ENCODE data around the gene TRRAP. TPM values are rescaled to one million over a fixed set of nuclear protein-coding genes. Genes with fewer than 3 reads are reported as not detected.

TRRAP gene
- total RNA-seq, 2 donors from 2014 or later = 70.1 to 77.2 TPM

DNA sequence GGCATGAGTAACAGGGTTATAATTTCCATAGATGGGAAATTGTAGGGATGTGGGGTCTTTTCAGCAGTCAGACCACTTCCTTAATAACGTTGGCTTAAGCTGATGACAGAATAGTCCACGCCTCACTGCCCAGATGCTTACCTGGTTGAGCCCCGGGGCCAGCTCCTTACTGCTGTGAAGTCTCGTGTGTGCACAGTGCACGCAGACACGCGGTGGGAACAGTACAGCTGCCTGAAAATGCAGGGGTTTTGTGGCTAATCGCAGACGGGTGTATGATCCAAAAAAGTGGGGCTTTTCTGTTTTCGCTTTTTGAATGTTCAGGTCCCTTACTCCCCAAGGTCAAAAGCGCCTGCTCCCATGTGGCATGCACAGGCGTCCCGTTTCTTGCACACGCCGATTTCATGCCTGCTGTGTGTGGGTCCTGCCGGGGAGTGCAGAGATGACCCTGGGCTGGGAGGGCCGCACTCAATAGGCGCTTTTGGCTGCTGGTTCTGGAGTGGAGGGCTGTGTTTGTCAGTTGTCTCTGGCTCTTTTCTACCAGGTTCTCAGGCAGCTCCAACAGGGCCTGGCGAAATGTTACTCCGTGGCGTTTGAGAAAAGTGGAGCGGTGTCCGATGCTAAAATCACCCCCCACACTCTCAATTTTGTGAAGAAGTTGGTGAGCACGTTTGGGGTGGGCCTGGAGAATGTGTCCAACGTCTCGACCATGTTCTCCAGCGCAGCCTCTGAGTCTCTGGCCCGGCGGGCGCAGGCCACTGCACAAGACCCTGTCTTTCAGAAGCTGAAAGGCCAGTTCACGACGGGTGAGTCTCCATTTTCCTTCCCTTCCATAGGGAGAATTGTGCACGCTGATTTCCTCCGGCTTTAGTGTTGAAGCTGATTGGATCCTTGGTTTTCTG is 116.0 kb downstream of the TRRAP start:
- H3K4me1 Mint-ChIP-seq = peaks cover 5% of the 10 kb centered on the region
- peaks cover 15% of the 10 kb centered on the region for H3K36me3 Mint-ChIP-seq (ENCODE audit: low read depth)
- no peak overlapping the region for H3K27ac Mint-ChIP-seq
- ATAC-seq (no peak), DNase-seq (no peak)
- H3K9me3 ChIP-seq (ENCODE audit: control insufficient read depth, low read length, poor library complexity, severe bottlenecking) = no peaks in the 10 kb centered on the region
- no peak overlapping the region for H3K4me3 Mint-ChIP-seq
- H3K27me3 Mint-ChIP-seq = no peaks in the 10 kb centered on the region

DNA sequence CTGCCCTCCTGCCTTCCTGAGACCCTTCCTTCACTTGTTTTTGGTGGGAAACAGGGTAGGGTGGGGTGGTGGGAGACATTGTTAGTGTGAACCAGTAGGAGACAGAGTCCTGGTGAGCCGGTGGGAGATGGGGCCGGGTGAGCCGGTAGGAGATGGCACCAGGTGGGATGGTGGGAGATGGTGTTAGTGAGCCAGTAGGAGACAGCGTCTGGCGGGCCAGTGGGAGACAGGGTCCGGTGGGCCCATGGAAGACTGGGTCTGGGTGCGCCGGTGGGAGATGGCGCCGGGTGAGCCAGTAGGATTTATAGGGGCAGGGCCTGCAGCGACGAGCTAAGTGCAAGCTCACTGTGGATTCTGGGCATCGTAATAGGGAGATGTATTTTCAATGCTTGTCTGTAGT is 116.8 kb downstream of the TRRAP start:
- Mint-ChIP-seq H3K27me3 (no peaks in the 10 kb centered on the region), H3K27ac (no peak overlapping the region), H3K36me3 (ENCODE audit: low read depth) (peaks cover 15% of the 10 kb centered on the region), H3K4me3 (no peak overlapping the region), H3K4me1 (peaks cover 5% of the 10 kb centered on the region)
- ATAC-seq (no peak), DNase-seq (no peak)
- H3K9me3 ChIP-seq (ENCODE audit: control insufficient read depth, low read length, poor library complexity, severe bottlenecking) = no peaks in the 10 kb centered on the region

DNA sequence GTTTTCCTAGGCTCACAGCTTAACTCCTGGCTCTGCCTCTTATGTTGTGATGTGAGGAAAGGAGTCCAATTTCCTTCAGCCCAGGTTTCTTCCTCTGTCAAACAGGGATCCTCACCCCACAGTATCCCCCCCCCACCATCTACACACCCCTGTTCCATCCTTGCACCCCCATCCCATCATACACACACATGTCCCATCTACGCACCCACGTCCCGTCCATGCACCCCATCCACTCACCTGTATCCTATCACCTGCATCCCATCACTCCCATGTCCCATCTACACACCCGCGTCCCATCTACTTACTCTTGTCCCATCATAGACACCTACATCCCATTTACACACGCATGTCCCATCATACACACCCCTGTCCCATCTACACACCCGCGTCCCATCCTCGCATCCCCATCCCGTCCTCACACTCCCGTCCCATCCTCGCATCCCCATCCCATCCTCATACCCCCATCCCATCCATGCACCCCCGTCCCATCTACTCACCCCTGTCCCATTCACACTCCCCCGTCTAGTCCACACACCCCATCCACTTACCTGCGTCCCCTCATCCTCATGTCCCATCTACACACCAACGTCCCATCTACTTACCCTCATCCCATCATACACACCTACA is 117.3 kb downstream of the TRRAP start:
- peaks cover 6% of the 10 kb centered on the region for H3K4me1 Mint-ChIP-seq
- H3K36me3 Mint-ChIP-seq (ENCODE audit: low read depth) = peaks cover 15% of the 10 kb centered on the region
- peak overlapping the region; percentile 34 for H3K27ac Mint-ChIP-seq
- DNase-seq (no peak), ATAC-seq (no peak)
- peak overlapping the region; percentile 64 for H3K4me3 Mint-ChIP-seq
- no peaks in the 10 kb centered on the region for H3K9me3 ChIP-seq (ENCODE audit: control insufficient read depth, low read length, poor library complexity, severe bottlenecking)
- H3K27me3 Mint-ChIP-seq = no peaks in the 10 kb centered on the region

DNA sequence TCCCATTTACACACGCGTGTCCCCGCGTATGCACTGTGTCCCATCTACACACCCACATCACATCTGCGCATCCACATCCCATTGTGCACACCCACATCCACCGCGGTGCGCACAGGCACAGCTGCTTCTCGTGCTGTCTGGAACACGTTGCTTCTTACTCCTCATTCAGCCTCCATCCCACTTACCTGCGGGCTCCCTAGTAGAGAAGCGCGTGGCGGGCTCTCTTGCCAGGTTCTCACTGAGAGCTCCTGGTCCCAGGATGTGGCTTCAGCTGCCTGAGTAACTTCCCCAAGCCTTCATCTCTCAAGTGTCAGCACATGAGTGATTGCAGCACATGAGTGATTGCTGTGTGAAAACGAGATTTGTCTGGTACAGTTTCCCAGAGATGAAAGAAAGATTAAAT is 117.8 kb downstream of the TRRAP start:
- ATAC-seq (no peak), DNase-seq (no peak)
- no peaks in the 10 kb centered on the region for H3K9me3 ChIP-seq (ENCODE audit: control insufficient read depth, low read length, poor library complexity, severe bottlenecking)
- Mint-ChIP-seq H3K36me3 (ENCODE audit: low read depth) (peaks cover 17% of the 10 kb centered on the region), H3K27me3 (no peaks in the 10 kb centered on the region), H3K27ac (peak overlapping the region; percentile 34), H3K4me1 (peaks cover 9% of the 10 kb centered on the region), H3K4me3 (no peak overlapping the region)

DNA sequence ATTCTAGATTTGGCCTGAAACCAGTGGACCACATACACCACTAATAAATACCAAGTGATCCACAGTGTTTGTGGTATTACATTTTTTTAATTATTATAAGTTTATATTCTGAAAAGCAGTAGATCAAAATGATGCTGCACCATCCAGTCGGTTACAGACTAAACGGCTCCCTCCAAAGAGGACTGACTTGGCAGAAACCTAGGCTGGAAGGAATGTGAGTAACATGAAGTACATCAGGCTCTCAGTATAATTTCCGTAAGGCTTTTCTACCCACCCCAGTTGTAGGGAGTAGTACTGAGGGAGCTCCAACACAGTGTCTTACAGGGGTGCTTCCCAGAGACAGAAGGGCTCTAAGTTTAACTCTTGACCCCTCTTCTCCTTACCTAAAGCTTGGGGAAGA is 119.5 kb downstream of the TRRAP start:
- H3K4me1 Mint-ChIP-seq = peaks cover 9% of the 10 kb centered on the region
- ATAC-seq = no peak
- no peak for DNase-seq
- H3K27ac Mint-ChIP-seq = no peak overlapping the region
- H3K4me3 Mint-ChIP-seq = no peak overlapping the region
- H3K27me3 Mint-ChIP-seq = no peaks in the 10 kb centered on the region
- H3K9me3 ChIP-seq (ENCODE audit: control insufficient read depth, low read length, poor library complexity, severe bottlenecking) = no peaks in the 10 kb centered on the region
- peaks cover 16% of the 10 kb centered on the region for H3K36me3 Mint-ChIP-seq (ENCODE audit: low read depth)

DNA sequence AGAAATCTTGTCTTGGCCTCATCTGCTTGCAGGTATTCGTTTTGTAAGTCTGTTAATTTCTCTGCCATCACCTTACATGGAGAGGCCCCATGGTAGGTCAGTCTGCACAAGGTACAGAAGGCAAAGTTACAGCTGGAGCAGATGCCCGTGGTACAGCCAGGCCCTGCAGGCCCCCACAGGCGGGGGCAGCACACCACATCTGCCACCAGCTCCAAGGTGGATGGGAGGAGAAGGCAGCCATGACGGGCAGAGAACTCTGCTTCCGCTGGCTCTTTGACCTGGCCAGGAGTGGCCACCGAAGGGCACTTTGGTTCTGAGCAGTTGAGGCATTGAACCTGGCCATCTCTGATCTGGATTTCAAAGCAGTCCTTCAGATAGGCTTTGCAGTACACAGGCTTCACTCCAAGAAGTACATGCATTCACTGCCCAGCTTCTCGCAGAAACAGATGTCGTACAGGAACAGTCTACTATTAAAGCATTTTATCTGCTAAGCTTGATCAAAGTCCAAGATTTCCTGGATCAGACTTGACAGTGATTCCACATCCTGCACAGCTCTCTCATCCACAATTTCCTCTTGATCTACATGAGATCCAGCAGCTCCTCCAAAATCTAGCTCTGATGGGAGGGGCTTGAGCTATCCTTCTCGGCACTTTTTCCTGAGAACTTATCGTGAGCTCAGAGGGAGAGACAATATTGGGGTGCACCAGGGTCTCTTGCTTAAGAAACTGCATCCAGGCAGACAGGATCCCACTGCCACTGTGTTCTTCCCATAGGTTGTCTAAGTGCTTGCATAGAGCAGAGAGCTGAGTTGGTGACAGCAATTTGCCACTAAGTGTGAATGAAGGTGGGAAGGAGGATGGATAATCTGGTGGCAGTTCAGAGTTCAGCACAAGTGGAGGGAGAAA is 120.7 kb downstream of the TRRAP start:
- ATAC-seq = no peak
- Mint-ChIP-seq H3K27ac (peak overlapping the region; percentile 68), H3K4me3 (no peak overlapping the region), H3K36me3 (ENCODE audit: low read depth) (peaks cover 16% of the 10 kb centered on the region), H3K4me1 (peaks cover 9% of the 10 kb centered on the region), H3K27me3 (no peaks in the 10 kb centered on the region)
- no peak for DNase-seq
- H3K9me3 ChIP-seq (ENCODE audit: control insufficient read depth, low read length, poor library complexity, severe bottlenecking) = no peaks in the 10 kb centered on the region

DNA sequence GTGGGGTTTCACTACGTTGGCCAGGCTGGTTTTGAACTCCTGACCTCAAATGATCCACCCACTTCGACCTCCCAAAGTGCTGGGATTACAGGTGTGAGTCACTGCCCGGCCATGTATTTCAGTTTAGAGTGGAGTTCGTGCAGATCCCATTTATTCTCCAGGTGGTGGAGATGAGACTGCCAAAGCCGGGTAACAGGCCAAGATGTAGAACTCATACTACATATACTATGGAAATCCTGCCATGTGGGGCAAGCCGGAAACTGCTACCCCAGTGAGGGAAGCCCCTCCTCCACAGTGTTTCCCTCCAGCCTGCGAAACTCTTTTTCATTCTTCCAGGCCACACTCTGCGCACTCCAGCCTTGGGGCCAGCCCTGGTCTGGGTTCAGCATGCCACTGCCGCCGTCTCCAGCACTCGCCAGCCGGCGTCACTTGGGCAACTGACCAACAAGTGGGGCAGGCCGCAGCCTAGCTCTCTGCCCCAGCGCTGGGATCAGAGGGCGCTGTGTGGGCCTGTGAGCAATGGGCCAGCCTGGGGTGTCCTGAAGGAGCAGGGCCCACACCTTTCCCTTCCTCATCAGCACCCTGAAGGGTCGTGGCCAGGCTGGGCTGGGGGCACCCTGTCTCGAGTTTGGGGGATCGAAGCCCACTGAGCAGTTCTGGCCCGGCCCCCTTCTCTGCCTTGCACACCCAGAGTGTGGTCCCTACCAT is 122.0 kb downstream of the TRRAP start:
- Mint-ChIP-seq H3K4me1 (peaks cover 9% of the 10 kb centered on the region), H3K36me3 (ENCODE audit: low read depth) (peaks cover 19% of the 10 kb centered on the region), H3K27me3 (no peaks in the 10 kb centered on the region), H3K4me3 (no peak overlapping the region), H3K27ac (peak overlapping the region; percentile 87)
- ATAC-seq (no peak), DNase-seq (no peak)
- H3K9me3 ChIP-seq (ENCODE audit: control insufficient read depth, low read length, poor library complexity, severe bottlenecking) = no peaks in the 10 kb centered on the region

DNA sequence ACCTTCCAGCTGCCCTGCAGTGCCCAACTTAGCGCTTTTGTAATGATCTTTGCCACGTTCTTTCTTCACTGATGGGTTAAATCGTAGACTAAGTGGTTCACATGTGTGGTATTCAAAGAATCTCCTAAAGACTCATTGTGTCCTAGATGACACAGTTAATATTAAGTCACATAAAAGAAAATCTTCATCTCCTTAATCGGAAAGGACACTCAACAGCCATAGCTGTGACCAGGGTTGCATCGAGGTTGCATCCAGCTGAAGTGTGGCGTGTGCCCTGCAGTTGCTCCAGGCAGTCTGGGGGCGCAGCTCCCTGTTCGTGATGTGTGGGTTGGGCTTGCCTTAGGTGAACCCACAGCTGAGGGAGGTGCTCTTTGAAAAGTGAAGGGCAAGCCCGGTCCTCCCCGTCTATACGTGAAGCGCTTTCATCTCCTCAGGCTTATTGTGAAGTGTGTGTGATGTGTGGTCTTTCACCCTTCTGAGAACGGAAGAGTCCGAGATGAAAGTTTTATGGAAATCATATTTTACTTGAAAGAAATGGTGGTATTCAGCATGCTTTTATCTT is 122.7 kb downstream of the TRRAP start:
- Mint-ChIP-seq H3K27ac (peak overlapping the region; percentile 87), H3K4me1 (peaks cover 5% of the 10 kb centered on the region), H3K27me3 (no peaks in the 10 kb centered on the region), H3K36me3 (ENCODE audit: low read depth) (peaks cover 13% of the 10 kb centered on the region), H3K4me3 (no peak overlapping the region)
- no peaks in the 10 kb centered on the region for H3K9me3 ChIP-seq (ENCODE audit: control insufficient read depth, low read length, poor library complexity, severe bottlenecking)
- ATAC-seq (no peak), DNase-seq (no peak)

DNA sequence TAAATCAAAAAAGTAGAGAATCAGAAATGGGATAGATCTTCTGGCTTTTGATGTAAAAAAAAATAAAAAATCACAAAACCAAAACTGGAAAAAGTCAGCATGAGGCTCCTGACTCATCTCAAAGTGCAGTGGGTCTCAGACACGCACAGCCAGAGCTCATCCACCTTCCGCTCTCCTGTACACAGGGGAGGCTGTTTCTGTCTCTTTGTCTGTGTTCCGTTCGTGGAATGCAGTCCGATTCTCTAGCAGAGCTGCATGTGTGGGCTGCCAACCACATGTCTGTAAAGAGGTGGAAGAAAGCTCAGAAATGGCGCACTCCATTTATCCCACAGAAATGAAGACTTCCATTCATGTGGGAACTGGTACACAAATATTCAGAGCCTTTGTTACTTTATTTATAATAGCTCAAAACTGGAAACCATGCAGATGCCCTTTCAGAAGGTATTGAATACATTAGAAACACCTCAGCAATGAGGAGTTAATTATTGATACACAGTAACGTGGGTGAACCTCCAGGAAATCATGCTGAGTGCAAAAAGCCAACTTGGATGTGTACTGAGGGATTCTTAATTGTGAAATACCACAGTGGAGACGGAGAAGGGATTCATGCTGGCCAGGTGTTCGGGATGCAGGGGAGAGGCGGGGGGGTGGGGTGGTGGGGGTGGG is 123.3 kb downstream of the TRRAP start:
- Mint-ChIP-seq H3K4me1 (peaks cover 3% of the 10 kb centered on the region), H3K4me3 (no peak overlapping the region), H3K36me3 (ENCODE audit: low read depth) (peaks cover 10% of the 10 kb centered on the region), H3K27ac (peak overlapping the region; percentile 87), H3K27me3 (no peaks in the 10 kb centered on the region)
- ATAC-seq = no peak
- DNase-seq = no peak
- H3K9me3 ChIP-seq (ENCODE audit: control insufficient read depth, low read length, poor library complexity, severe bottlenecking) = no peaks in the 10 kb centered on the region

DNA sequence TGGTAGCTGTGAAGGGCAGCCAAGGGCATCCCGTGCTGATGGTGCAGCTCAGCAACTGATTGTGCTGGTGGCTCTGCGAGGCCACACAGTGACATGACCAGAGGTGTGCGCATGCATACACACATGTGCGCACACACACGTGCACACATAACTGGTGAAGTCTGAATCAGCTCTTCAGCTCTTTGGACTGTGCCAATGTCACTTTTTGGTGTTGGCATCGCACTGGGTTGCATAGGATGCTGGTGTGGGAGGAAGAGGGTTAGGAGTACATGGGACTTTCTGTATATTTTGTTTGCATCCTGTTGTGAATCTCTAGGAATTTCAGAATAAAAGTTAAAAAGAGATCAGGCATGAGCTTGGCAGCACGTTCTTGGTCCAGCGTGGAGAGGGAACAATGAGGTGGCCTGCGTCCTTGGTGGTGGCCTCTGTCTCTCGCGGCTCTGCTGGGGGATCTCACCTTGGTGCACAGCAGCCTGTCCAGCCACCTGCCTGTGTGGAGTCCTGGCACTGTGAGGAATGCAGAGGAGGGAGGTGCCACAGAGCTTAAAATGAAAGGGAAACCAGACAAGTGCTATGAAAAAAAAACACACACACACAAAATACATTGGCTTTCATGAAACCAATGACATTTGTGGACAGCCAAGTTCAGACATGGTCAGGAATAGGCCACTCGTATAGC is 124.0 kb downstream of the TRRAP start:
- H3K4me3 Mint-ChIP-seq = no peak overlapping the region
- no peak for ATAC-seq
- no peak overlapping the region for H3K27ac Mint-ChIP-seq

DNA sequence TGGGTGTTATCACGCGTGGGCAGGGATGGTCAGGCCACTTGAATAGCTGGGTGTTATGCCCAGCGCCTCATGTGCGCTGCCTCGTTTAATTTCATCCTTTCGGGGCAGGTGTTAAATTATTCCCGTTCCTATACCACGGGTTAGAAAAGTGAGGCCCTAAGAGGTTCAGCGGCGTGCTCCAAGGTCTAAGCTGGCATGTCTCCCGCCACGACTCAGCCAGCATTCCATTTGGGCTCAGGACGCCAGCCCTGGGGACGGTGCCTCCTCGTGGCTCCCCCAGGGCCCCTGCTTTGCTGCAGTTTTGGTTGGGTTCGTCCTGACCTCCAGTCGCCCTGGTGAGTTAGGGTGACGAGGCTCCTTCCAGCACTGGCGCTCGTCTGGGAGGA is 124.5 kb downstream of the TRRAP start:
- no peak for ATAC-seq
- H3K9me3 ChIP-seq (ENCODE audit: control insufficient read depth, low read length, poor library complexity, severe bottlenecking) = no peaks in the 10 kb centered on the region
- Mint-ChIP-seq H3K27ac (no peak overlapping the region), H3K27me3 (no peaks in the 10 kb centered on the region), H3K4me3 (no peak overlapping the region), H3K36me3 (ENCODE audit: low read depth) (peaks cover 10% of the 10 kb centered on the region), H3K4me1 (peaks cover 3% of the 10 kb centered on the region)
- no peak for DNase-seq

More for the DNA sequence above, 124.0 kb downstream of the TRRAP start:
- no peaks in the 10 kb centered on the region for H3K27me3 Mint-ChIP-seq
- no peak for DNase-seq
- no peaks in the 10 kb centered on the region for H3K9me3 ChIP-seq (ENCODE audit: control insufficient read depth, low read length, poor library complexity, severe bottlenecking)
- H3K36me3 Mint-ChIP-seq (ENCODE audit: low read depth) = peaks cover 10% of the 10 kb centered on the region
- H3K4me1 Mint-ChIP-seq = peaks cover 3% of the 10 kb centered on the region

DNA sequence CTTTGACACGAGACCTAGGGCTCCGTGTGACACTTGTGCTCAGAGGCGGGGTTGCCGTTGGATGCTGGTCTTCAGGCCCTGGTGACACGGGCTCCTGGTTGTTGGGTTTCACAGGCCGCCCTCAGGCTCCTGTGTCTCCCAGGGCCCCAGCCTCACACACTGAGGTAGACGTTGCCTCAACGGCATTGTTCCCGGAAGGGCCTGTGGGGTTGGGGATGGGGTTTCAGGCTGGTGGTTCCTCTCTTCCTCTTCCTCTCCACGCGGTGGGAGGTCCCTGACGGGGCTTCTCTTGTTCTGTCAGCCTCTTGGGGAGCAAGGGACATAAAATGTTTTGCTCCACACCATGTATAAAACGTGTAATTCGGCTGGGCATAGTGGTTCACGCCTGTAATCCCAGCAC is 125.1 kb downstream of the TRRAP start:
- no peak for DNase-seq
- ATAC-seq = no peak
- no peak overlapping the region for H3K4me3 Mint-ChIP-seq
- no peak overlapping the region for H3K27ac Mint-ChIP-seq
- H3K9me3 ChIP-seq (ENCODE audit: control insufficient read depth, low read length, poor library complexity, severe bottlenecking) = no peaks in the 10 kb centered on the region
- H3K4me1 Mint-ChIP-seq = peaks cover 3% of the 10 kb centered on the region
- H3K27me3 Mint-ChIP-seq = no peaks in the 10 kb centered on the region
- peaks cover 10% of the 10 kb centered on the region for H3K36me3 Mint-ChIP-seq (ENCODE audit: low read depth)
